ENCODE data around the gene TRIOBP.

TRIOBP gene

GRCh38 chr22:37803195-37803638 lies 106.4 kb downstream of the TRIOBP start:
- in situ Hi-C loops (cut with MboI; ENCODE audit: low sequenced_read_pairs): no loop called here

GRCh38 chr22:37803639-37804351 lies 106.9 kb downstream of the TRIOBP start:
- in situ Hi-C loops (cut with MboI; ENCODE audit: low sequenced_read_pairs): no loop called here

GRCh38 chr22:37804352-37804880 lies 107.6 kb downstream of the TRIOBP start:
- in situ Hi-C loops (cut with MboI; ENCODE audit: low sequenced_read_pairs): no loop called here

GRCh38 chr22:37804881-37805809 lies 108.3 kb downstream of the TRIOBP start:
- in situ Hi-C loops (cut with MboI; ENCODE audit: low sequenced_read_pairs): no loop called here

GRCh38 chr22:37805810-37806277 lies 109.0 kb downstream of the TRIOBP start:
- in situ Hi-C loops (cut with MboI; ENCODE audit: low sequenced_read_pairs): no loop called here

GRCh38 chr22:37806409-37807333 lies 109.8 kb downstream of the TRIOBP start:
- in situ Hi-C loops (cut with MboI; ENCODE audit: low sequenced_read_pairs): no loop called here

GRCh38 chr22:37807410-37808293 lies 110.8 kb downstream of the TRIOBP start, which contains the start of gene GCAT:
Gene GCAT (plus strand): TSS chr22:37807934. CDS start chr22:37807968, 34 bp downstream.
- in situ Hi-C loops (cut with MboI; ENCODE audit: low sequenced_read_pairs): no loop called here

- in situ Hi-C loops (cut with MboI; ENCODE audit: low sequenced_read_pairs): no loop called here
These were observed 111.4 kb downstream of the TRIOBP start for GRCh38 chr22:37808294-37808657.

GRCh38 chr22:37809672-37810333 lies 113.0 kb downstream of the TRIOBP start:
- in situ Hi-C loops (cut with MboI; ENCODE audit: low sequenced_read_pairs): no loop called here

GRCh38 chr22:37811867-37812266 lies 115.0 kb downstream of the TRIOBP start:
- in situ Hi-C loops (cut with MboI; ENCODE audit: low sequenced_read_pairs): no loop called here

- in situ Hi-C loops (cut with MboI; ENCODE audit: low sequenced_read_pairs): no loop called here
These were observed 116.2 kb downstream of the TRIOBP start for GRCh38 chr22:37812869-37813678.

GRCh38 chr22:37815593-37815992 lies 118.7 kb downstream of the TRIOBP start:
- in situ Hi-C loops (cut with MboI; ENCODE audit: low sequenced_read_pairs): no loop called here

GRCh38 chr22:37816543-37817180 lies 119.8 kb downstream of the TRIOBP start:
- in situ Hi-C loops (cut with MboI; ENCODE audit: low sequenced_read_pairs): no loop called here

GRCh38 chr22:37817705-37818408 lies 121.0 kb downstream of the TRIOBP start:
- in situ Hi-C loops (cut with MboI; ENCODE audit: low sequenced_read_pairs): no loop called here

- in situ Hi-C loops (cut with MboI; ENCODE audit: low sequenced_read_pairs): no loop called here
These were observed 121.7 kb downstream of the TRIOBP start for GRCh38 chr22:37818409-37819104.

GRCh38 chr22:37819105-37819433 lies 122.2 kb downstream of the TRIOBP start:
- in situ Hi-C loops (cut with MboI; ENCODE audit: low sequenced_read_pairs): no loop called here

All from hTERT RPE-1 (cell line).